Measurements from ENCODE around the gene BRD9.
"Not testable (repeated sequence)": the region's sequence is repeated elsewhere in the genome, so short reads cannot be mapped to it uniquely, and the experiment has no call there.

GRCh38 chr5:847212-847611 is 45.4 kb downstream of the BRD9 start:
- TF ChIP-seq EP300, CTCF, POLR2A (IDR thresholded peaks at IDR 0.05): not testable (repeated sequence)
